HCEC 1CT (cell line): ENCODE results near the gene RANBP17.

ENCODE experiments used
- DNase-seq: peaks from one replicate; pipeline ENCODE4 v3.0.0-alpha.2; 2017

The RANBP17 gene

DNA sequence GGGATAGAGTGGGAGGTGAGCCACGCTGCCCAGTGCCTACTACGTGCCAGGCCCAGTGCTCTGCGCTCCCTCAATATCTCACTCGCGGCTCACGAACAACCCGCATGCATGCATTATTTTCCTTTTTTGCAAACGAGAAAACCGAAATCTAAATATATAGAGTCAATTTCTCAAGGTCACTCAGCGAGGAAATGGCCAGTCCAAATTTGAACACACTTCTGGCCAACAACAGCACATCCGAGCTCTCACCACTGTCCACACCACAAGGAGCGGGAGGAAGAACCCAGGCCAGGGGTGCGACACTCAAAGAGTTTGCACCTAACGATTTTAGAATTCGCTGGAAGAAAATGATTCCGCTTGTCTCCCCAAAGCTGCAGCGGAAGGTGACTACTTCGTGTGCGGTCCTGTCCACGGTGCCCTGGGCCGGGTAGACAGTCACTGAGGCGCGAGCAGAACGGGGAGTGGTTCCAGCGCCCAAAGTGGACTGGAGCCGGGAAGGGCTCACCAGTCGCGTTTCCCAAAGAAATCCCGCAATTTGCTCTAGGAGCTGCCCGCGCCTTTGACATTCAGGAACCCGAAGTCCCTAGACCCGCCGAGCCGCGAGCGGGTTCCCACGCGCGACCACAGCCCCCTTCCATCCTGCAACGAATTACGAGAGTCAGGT, 446.1 kb downstream of the RANBP17 start:
- no peak for DNase-seq

DNA sequence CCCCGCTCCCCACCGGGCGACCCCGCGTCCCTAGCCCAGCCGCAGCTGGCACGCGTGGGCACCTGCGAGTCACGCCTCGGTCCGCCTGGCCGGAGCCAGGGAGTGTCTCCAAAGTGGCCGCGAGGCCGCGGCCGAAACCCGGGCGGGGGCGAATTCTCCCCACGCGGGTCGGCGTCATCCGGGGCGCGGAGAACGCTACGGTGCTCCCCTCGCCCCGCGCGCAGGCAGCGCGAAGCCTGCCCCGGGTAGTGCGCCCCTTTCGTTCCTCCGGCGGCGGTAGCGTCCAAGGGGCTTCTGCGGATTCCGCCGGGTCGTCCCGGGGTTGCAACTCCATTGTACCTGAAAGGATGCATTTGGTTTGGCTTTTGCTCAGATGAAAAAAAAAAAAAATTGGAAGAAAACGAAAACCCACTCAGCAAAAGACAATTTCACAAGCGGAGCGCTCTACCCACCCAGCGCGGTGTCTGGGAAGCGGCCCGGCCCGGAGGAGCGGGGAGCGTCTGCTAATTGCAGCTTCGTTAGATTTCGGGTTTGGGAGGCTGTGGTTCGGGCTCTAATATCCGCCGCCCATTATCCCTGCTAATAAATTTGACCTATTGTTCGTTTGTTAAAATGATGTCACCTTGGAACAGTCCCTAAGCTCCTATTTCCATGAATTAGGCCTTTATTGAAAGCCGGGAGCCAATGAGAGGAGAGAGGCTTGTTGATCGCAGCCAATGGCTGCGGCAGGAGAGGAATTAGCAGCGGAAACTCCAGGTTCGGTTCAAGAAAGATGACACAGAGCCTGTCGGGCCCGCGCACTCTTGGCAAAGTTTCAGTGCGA, 446.8 kb downstream of the RANBP17 start, which contains the start of gene TLX3:
Gene TLX3 (plus strand): TSS at position 796 of the 823 bp plus-strand sequence. CDS start 118 bp downstream, outside the sequence.
- no peak for DNase-seq

DNA sequence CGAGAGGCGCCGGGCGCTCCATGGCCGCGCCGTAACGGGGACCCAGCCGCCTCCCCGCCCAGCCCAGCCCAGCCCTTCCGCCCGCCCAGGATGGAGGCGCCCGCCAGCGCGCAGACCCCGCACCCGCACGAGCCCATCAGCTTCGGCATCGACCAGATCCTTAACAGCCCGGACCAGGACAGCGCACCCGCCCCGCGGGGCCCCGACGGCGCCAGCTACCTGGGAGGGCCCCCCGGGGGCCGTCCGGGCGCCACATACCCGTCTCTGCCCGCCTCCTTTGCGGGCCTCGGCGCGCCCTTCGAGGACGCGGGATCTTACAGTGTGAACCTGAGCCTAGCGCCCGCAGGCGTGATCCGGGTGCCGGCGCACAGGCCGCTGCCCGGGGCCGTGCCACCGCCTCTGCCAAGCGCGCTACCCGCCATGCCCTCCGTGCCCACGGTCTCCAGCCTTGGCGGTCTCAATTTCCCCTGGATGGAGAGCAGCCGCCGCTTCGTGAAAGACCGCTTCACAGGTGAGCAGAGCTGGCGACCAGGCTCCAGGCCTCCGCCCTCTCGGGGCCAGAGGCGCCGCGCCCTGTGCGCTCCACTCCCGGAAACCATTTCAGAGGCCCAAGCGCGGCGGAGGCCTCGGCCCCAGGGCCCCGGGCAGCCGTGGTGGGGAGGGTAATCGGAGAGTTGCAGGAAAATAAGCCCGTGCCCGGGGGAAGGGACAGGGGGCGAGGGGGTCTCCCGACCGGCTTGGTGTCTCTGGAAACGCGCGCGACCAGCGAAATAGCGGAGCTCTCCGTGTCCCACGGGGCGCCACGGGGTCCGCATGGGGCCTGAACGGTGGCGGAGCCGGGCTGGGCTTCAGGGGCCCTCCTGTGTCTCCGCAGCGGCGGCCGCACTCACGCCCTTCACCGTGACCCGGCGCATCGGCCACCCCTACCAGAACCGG, 447.7 kb downstream of the RANBP17 start:
- DNase-seq: no peak

DNA sequence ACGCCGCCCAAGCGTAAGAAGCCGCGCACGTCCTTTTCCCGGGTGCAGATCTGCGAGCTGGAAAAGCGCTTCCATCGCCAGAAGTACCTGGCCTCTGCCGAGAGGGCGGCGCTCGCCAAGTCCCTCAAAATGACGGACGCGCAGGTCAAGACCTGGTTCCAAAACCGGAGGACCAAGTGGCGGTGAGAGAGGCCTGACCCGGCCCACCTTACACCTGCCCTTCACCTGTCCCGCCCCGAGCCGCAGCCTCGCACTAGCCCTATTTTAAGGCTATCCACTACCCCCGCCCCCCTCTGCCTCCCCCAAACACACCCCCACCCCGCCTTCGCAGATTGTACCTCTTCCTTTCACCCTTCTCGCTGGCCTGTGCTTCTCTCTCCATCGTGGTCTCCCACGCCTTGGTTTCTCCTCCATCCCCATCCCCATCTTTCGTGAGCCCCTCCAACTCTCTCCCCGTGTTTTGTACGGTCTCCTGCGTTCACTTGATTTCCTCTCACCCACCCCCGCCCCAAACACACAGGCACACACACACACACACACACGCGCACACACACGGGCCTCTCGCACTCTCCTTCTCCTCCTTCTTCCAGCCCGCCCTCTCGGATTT, 448.5 kb downstream of the RANBP17 start:
- DNase-seq: no peak

DNA sequence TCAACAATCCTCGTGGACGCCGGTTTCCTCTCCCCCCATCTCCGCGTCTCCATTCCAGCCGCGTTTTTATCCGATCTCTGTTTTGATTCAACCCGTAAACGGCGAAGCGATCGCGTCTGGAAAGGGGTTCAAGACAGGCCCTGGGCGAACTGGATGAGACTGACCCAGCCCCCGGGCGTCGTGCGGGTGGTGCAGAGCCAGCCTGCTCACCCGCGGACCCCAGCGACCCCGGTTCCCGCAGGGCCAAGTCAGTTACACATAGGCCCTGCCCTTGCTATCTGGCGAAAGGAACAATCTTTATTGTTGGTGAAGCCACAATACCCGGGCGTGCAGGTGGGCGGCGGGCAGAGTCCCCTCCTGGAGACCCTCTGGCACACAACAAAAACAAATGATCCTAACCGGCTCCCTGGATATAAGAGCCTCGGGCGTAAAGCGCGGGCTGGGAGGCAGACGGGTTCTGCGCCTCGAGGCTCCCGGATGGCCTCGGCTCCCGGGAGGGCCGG, 449.1 kb downstream of the RANBP17 start:
- no peak for DNase-seq

DNA sequence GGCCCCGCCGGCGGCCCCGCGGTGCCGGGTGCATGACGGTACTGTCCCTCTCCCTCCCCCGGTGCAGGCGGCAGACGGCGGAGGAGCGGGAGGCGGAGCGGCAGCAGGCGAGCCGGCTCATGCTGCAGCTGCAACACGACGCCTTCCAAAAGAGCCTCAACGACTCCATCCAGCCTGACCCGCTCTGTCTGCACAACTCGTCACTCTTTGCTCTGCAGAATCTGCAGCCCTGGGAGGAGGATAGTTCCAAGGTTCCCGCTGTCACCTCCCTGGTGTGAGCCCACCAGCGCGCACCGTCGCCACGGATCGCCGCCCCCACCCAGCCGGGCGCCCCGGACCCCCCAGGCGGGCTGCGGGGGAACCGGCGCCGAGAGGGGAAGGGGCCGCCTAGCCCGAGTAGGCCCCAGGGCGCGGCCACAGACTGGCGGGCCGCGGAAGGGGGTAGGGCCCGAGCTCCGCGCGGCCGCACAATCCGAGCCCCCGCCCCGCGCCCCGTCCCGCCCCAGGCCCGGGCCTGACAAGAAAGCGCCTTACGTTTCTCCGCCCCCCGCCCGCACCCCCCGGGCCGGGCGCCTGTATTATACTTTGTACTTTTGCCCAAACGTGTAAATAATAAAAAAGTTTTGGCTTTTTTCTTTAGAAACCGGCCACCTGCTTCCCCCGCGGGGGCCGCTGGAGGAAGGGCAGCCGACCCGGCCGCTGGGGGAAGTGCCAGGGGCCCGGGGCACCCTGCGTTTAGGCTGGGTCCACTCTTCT, 449.7 kb downstream of the RANBP17 start:
- DNase-seq: no peak

DNA sequence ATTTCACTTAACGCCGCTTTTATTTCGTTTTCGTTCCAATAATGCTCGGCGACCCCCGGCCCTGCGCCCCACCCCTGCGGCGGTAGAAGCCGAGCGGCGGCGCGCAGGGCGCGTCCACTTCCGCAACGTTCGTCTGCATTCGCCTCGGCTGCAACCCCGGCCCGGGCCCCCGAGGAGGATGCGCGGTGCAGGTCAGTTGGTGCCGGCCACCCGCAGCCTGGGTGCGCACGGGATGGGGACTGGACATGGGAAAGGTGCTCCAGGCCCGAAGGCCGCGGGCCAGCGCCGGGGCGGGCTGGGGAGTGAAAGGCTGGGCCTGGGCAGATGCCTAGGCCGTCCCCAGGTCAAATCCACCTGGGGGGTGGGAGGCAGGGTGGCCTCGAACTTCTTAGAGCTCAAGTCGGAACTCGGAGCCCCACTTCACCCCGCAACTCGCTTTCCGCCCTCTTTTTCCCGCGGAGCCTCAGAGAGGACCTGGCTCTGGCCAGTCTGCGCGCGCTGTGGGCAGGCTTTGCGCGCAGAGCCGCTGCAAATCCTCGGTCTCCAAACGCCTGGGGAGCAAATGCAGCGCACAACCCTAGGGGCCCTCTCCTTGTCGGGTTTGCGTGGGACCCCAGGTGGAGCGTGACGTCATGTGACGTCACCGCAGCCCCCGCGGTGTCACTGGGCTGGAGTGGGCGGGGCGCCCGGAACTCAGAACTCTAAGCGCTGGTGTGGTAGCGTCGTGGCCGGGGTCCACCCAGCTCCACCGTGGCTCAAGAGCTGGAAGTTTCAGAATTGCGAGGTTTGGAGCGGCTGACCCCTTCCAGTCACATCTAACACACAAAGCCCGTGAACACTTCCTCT, 450.5 kb downstream of the RANBP17 start:
- DNase-seq: no peak

DNA sequence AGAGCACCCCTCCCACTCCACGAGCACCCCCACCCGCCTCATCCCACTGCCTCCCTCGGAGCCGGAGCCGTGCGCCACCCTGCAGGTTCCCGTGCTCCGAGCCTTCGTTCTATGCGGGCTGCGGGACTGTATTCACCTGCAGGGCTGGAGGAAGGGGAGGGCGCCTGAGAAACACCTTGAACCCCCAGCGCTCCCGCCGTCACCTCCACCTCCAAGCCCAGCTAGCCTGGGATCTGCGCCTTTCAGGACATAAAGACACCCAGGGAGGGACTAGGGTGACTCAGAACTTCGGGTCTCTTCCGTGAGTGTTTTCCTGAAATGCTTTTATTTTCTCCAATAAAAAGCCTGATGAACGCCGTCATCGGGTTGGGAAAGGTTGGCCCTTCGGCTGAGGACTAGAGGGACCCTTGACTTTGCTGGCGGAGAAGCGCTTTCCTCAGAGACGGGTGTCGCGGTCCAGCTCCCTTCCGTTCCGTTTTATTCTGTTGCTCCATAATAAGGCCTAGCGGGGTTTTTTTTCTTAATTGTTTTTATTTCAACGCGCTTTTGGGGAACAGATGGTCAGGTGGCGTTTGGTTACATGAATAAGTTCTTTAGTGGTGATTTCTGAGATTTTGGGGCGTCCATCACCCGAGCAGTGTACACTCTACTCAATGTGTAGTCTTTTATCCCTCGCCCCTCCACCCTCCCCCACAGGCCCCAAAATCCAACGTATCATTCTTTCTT, 451.8 kb downstream of the RANBP17 start:
- no peak for DNase-seq

DNA sequence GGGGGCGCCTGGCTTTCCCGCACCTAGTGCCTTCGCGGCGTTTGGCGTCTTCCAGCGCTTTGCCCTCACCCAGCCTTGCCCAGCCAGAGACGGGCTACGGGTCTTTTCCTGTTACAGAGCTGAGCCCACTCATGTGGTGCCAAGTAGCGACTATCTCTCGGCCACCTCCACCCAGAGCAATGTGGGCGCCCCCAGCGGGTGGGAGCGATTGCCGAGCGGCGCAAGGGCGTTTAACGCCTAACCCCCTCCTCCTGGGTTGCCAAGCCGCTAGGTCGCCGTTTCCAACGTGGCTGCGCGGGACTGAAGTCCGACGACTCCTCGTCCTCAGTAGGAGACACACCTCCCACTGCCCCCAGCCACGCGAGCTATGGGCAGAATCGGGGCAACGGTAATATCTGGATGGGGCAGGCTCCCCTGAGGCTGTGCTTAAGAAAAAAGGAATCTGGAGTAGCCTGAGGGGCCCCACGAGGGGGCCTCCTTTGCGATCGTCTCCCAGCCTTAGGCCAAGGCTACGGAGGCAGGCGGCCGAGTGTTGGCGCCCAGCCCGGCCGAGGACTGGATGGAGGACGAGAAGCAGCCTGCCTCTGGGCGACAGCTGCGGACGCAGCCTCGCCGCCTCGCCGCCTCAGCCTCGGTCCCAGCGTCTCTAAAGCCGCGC, 453.0 kb downstream of the RANBP17 start:
- DNase-seq: no peak

DNA sequence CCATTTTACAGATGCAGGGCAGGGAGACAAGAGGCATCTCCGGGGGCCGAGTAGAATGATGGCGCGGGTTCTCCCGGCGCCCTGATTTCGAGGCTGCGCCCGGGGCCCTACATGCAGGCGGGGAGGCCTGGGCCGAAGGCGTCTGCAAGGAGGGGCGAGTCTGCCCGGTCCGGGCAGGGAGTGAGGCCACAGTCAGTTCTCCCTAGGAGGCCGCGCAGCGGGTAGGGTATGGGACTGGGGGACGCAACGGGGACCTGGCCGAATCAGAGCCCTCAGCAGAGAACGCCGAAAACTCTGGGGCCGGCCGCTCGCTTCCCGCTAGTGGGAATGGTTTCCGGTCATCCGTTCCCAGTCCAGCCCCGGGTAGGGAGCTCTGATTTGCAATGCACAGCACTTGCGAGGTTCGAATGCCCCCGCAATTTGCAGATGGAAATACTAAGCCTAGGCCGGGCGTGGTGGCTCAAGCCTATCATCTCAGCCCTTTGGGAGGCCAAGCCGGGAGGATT, 453.6 kb downstream of the RANBP17 start:
- no peak for DNase-seq

DNA sequence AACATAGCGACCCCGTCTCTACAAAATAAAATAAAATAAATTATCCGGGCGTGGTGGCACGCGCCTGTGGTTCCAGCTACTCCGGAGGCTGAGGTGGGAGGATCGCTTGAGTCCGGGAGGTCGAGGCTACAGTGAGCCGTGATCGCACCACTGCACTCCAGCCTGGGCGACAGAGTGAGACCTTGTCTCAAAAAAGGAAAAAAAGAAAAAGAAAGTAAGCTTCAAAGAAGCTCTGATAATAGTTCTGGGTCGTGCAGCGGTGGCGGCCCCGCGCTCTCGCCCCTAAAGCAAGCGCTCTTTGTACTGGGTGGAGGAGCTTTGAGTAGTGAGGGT, 454.1 kb downstream of the RANBP17 start:
- DNase-seq: no peak

DNA sequence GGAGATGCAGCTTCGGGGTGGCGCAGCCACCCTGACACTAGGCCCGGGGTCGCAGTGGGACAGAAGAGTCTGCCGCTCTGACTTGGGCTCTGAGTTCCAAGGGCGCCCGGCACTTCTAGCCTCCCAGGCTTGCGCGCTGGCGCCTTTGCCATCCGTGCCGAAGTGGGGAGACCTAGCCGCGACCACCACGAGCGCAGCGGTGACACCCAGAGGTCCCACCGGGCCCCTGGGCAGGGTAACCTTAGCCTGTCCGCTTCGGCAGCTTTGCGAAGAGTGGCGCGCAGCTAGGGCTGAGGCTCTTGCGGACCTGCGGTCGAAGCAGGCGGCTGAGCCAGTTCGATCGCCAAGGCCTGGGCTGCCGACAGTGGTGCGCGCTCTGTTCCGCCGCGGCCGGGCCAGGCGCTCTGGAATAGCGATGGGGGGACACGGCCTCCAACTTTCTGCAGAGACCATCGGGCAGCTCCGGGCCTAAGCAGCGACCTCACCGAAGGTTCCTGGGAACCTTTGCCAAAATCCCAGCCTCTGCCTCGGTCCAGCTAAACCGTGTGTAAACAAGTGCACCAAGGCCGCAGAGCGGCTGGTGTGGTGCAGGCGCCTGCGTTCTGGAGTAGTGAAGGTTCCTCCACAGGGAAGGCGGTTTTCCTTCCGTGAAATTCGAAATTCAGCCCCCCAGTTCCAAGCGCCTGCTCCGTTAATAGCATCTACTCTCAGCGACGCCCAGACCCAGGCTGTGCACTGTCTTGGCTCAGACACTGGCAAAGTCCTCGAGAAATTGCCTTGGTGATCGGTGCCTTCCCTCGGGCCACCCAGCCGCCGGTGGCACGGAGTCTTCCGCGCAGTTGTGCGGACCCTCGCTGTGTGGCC, 454.7 kb downstream of the RANBP17 start:
- no peak for DNase-seq

DNA sequence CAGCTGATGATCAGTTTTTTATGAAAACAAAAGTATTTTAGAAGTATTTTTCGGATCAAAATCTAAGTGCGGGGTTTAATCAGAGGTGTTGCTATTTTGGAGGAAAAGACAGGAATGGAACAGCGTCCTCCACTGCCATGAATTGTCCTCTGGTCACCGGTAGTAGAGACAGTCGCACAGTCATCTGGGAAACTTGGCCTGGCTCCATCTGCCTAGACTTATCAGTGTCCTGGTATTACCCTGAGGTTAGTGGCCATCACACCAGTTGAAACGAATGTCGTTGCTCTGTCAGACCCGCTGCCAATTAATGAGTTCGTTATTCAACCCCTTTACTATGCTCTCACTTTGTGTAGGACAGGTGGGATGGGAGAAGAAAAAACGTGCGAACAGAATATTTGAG, 455.4 kb downstream of the RANBP17 start:
- no peak for DNase-seq

DNA sequence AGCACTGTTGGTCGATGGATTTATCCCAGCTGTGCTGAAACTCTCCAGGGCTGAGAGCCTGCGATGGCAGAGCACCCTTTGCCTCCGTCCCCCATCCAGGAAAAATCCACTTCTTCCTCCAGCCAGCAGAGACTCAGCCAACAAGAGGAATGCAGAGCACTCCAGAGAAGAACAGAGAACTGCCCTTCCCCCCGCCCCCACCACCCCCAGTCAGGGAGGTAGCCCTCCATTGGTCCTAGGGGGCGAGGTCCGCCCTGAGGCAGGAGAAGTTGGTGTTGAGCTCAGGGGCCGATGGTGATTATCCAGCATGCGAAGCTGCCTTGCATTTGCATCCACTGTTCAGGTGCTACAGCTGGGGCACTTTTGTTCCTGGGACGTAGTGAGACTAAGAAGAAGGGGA, 456.2 kb downstream of the RANBP17 start:
- no peak for DNase-seq

DNA sequence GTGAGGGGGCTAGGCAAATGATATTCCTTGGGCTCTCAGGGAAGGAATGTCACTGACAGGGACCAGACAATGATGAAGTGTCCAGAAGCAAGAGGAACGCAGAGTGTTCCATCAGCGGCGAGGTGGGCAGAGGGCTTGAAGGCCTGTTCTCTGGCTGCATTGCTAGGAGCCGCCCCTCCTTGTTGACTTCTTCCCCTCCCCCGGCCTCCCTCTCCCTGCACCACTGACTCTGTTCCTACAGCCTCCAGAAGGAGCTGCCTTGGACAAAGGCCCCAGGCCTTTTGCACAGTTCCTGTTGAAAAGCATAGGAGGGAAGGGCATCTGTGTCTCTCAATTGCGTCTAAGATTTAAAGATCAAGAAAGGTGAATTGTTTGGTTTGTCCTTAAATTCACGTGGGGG, 459.6 kb downstream of the RANBP17 start:
- no peak for DNase-seq

DNA sequence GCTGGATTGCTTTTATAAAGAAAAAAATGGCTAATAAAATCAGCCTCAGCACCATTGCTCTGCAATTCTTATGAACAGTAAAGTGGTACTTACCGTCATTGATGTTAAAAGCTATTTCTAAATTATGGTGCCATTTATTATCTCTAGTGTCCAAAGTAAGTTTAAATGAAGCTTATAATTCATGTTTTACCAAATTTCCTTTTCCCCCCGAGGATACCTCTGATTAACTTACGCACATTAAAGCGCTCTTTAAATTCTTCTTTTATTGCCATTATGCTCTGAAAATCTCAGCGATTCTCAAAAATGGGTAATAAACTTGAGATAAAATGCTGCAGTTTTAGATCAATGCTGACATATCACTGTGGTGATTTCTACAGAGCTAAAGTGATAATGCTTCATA, 460.7 kb downstream of the RANBP17 start:
- DNase-seq: no peak

DNA sequence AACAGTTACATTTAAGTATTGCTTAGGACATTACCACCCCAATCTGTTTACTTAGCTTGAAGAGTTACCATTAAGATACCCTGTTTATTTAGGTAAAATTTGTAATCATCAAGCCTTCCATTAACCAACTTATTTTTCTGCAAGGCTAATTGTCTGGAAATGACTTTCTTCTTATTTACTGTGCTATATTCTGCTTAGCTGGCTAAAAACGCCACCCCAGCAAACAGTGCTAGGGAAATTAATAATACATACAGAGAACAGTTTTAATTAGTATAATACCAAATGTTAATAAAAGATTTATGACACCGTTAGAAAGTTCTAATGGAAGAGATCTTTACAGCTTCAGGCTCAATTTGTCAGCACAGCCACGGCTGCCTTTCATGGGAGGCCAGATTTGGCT, 461.2 kb downstream of the RANBP17 start:
- DNase-seq: no peak

DNA sequence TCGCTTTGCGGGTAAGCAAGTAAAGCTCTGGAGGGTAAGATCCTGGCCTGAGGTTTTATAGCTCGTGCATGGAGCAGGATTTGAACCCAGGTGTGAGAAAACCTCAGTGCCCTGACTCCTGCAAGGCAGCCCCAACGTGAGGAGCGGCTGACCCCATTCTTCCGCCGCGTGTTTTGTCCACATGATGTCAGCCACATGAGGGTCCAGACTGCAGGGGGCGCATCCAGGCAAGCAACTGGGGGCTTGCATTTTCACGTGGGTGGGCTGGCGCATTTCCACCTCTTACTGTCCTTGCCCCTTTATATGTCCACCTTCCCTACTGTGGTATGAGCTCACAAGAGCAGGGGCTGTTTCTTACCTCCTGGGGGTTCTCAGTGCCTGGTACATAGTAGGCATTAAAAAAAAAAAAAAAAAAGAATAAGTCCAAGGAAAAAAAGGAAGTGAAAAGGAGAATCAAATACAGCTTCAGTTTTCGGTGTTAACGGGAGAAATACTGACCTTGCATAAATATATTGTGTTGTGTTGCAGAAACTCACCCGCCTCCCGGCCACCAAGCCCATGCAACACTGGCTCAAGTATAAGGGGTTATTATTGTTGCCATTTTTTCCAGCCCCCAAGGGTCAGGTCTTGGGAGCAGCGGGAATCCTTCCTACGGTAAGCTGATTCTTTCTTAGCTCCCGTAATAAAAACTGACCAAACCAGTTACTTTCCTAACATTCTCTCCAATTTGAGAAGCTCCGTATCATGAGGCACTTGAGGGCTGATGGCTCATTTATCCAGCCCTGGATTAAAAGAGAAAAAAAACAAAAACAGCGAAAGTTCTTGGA, 462.2 kb downstream of the RANBP17 start:
- DNase-seq: no peak
